Central memory CD8-positive, alpha-beta T cell (primary cell): ENCODE measurements around the gene ANKIB1.
"Not testable (repeated sequence)": the region's sequence is repeated elsewhere in the genome, so short reads cannot be mapped to it uniquely, and the experiment has no call there.

Experiments
- ATAC-seq: fragments of 150-1000 bp; cut with Tn5 transposase; replicated peaks from 2 replicates; pipeline ENCODE4 v1.10.0; 2022; ENCODE audit warnings: mild to moderate bottlenecking, moderate FRiP score, moderate number of reproducible peaks; ENCODE audit not compliant: poor library complexity, severe bottlenecking; ENCODE audit errors: extremely low read depth
- DNase-seq, 2 donors: peaks; one replicate each; pipeline ENCODE4 v3.0.0; 2021; ENCODE audit warnings: low spot score in 2 of 2
- H3K27ac Mint-ChIP-seq: one replicate; pipeline ENCODE4 v1.8.0; 2022; ENCODE audit warnings: low read depth, mild to moderate bottlenecking, moderate library complexity, mixed read lengths
- H3K27me3 Mint-ChIP-seq: one replicate; pipeline ENCODE4 v1.8.0; 2022; ENCODE audit warnings: mixed read lengths
- H3K36me3 Mint-ChIP-seq: one replicate; pipeline ENCODE4 v1.8.0; 2022; ENCODE audit warnings: mild to moderate bottlenecking, moderate library complexity, mixed read lengths; ENCODE audit not compliant: insufficient read depth
- H3K4me1 Mint-ChIP-seq: one replicate; pipeline ENCODE4 v1.8.0; 2022; ENCODE audit warnings: mixed read lengths
- H3K4me3 Mint-ChIP-seq: one replicate; pipeline ENCODE4 v1.8.0; 2022; ENCODE audit warnings: mild to moderate bottlenecking, moderate library complexity, mixed read lengths
- H3K9me3 Mint-ChIP-seq: one replicate; pipeline ENCODE4 v1.8.0; 2022; ENCODE audit warnings: mixed read lengths

ANKIB1 gene

DNA sequence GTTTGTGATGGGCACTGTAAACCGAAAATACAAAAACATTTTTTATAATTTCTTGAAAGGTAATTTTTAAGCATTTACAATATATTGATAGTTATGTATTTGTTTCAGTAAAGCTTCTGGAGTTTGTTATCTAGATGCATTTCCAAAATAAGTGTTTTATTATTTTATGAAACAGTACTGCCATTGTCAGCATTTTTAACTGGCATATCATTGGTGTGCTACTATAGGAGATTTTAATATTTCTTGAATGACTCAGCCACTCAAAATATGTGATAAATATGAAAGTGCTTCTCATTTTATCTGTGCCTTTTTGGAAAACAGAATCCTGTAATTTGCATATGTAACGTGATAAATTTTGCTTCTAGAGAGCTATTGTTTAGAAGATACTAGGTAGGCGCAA is 97.9 kb downstream of the ANKIB1 start:
- H3K36me3 Mint-ChIP-seq, result peaks cover 24% of the 10 kb centered on the region
- no peaks in the 10 kb centered on the region for H3K9me3 Mint-ChIP-seq

DNA sequence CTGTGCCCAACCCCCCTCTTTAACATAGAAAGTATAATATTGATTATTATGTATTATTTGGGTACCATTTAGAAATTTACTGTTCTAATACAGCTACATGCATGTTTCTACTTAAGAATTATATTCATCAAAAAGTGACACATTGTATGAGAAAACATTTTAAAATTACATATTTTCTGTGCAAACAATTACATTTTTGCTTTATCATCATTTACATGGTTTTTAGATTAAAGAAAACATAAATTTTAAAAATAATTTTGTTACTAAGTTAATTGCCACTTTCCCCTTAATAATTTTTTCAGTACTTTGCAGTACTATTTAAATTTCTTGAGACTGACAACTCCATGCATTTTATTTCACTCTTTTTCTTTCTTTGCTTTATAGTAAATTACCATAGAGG is 106.2 kb downstream of the ANKIB1 start:
- ATAC-seq (no peak), DNase-seq (no peak)
- H3K4me3 Mint-ChIP-seq, result no peak overlapping the region
- peaks cover 34% of the 10 kb centered on the region for H3K36me3 Mint-ChIP-seq
- H3K4me1 Mint-ChIP-seq, result no peaks in the 10 kb centered on the region
- H3K27ac Mint-ChIP-seq, result no peak overlapping the region
- no peaks in the 10 kb centered on the region for H3K27me3 Mint-ChIP-seq
- no peaks in the 10 kb centered on the region for H3K9me3 Mint-ChIP-seq

More for the DNA sequence above, 97.9 kb downstream of the ANKIB1 start:
- no peaks in the 10 kb centered on the region for H3K27me3 Mint-ChIP-seq
- no peak for DNase-seq
- H3K27ac Mint-ChIP-seq, result no peak overlapping the region
- no peak for ATAC-seq
- no peak overlapping the region for H3K4me3 Mint-ChIP-seq
- H3K4me1 Mint-ChIP-seq, result no peaks in the 10 kb centered on the region

DNA sequence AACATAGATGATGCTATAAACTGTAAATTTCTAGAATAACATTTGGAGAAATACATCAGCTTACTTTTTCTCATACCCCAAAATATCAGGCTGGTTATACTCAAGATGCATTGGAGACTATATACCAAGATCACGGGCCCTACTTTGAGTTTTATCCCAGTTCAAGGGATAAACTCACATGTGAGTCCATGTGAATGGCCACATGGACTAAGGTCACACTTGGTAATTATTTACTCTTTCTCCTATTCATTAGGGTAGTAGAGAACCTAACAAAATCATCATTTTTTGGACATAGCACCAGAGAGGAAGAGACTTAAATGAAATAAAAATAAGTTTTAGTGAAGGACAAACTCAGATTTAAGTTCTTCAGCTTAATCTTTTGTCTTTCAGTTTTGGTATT is 108.4 kb downstream of the ANKIB1 start:
- no peak overlapping the region for H3K27ac Mint-ChIP-seq
- H3K36me3 Mint-ChIP-seq, result peaks cover 36% of the 10 kb centered on the region

DNA sequence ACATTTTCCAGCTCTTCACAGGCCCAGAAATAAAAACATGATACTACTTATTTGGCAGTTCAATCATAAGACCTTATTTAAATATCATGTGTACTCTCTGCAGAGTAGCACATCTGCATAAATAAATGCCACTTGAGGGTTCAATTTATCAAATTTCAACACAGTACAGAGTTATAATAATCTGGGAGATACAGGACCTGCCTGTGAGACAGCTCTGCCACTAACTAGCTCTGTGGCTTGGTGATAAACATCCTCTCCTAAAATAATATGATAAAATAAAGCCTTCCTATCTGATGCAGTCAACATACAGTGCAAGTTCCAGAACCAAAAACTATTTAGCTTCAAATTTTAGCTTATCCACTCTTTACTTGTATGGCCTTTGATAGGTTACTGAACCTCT is 110.6 kb downstream of the ANKIB1 start:
- H3K4me3 Mint-ChIP-seq, result no peak overlapping the region
- peaks cover 31% of the 10 kb centered on the region for H3K36me3 Mint-ChIP-seq
- H3K27ac Mint-ChIP-seq, result no peak overlapping the region
- no peaks in the 10 kb centered on the region for H3K27me3 Mint-ChIP-seq
- no peaks in the 10 kb centered on the region for H3K4me1 Mint-ChIP-seq
- ATAC-seq (no peak), DNase-seq (no peak)
- no peaks in the 10 kb centered on the region for H3K9me3 Mint-ChIP-seq

More for the DNA sequence above, 108.4 kb downstream of the ANKIB1 start:
- H3K27me3 Mint-ChIP-seq, result no peaks in the 10 kb centered on the region
- no peak for DNase-seq
- no peak overlapping the region for H3K4me3 Mint-ChIP-seq
- no peaks in the 10 kb centered on the region for H3K4me1 Mint-ChIP-seq
- H3K9me3 Mint-ChIP-seq, result no peaks in the 10 kb centered on the region
- ATAC-seq, result no peak

DNA sequence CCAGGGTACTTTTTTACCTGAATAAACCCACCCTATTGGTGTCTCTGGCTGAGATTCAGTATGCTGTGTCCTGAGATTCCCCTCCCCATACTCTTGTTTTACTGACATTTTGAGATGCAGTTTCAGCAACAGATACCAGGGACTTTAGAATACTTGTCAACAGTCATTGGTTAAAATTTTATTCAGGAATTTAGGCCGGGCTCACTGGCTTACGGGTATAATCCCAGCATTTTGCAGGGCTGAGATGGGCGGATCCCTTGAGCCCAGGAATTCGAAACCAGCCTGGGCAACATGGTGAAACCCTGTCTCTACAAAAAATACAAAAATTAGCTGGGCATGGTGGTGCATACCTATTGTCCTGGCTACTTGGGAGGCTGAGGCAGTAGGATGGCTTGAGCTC is 111.5 kb downstream of the ANKIB1 start:
- Mint-ChIP-seq H3K4me3 (no peak overlapping the region), H3K4me1 (no peaks in the 10 kb centered on the region), H3K27me3 (no peaks in the 10 kb centered on the region), H3K36me3 (peaks cover 31% of the 10 kb centered on the region), H3K27ac (no peak overlapping the region), H3K9me3 (no peaks in the 10 kb centered on the region)
- DNase-seq, result no peak
- ATAC-seq, result no peak

DNA sequence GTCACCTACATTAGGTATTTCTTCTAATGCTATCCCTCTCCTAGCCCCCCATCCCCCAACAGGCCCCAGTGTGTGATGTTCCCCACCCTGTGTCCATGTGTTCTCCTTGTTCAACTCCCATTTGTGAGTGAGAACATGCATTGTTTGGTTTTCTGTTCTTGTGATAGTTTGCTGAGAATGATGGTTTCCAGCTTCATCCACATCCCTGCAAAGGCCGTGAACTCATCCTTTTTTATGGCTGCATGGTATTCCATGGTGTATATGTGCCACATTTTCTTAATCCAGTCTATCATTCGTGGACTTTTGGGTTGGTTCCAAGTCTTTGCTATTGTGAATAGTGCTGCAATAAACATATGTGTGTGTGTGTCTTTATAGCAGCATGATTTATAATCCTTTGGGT is 113.4 kb downstream of the ANKIB1 start:
- H3K4me1 Mint-ChIP-seq, H3K4me3 Mint-ChIP-seq, H3K27ac Mint-ChIP-seq, ATAC-seq, H3K27me3 Mint-ChIP-seq, DNase-seq, H3K9me3 Mint-ChIP-seq: not testable (repeated sequence)
- peaks cover 30% of the 10 kb centered on the region for H3K36me3 Mint-ChIP-seq

DNA sequence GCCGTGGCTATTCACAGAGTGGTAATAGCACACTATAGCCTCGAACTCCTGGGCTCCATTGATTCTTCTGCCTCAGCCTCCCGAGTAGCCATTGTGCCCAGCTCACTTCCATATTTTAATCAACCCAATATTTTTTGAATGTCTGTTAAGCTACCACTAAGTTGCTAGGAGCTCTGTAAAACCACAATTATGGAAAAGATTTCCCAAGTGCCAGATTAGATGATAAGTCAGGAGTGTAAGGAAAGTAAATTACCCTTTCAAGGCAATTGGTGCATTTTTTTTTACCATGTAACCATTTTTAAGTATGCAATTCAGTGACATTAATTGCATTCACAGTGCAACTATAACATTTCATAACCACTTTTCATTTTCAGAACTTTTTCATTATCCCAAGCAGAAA is 114.0 kb downstream of the ANKIB1 start:
- H3K4me1 Mint-ChIP-seq, result no peaks in the 10 kb centered on the region
- DNase-seq (no peak), ATAC-seq (no peak)
- peaks cover 27% of the 10 kb centered on the region for H3K36me3 Mint-ChIP-seq
- H3K9me3 Mint-ChIP-seq, result no peaks in the 10 kb centered on the region
- H3K27ac Mint-ChIP-seq, result no peak overlapping the region
- H3K27me3 Mint-ChIP-seq, result no peaks in the 10 kb centered on the region
- H3K4me3 Mint-ChIP-seq, result no peak overlapping the region

DNA sequence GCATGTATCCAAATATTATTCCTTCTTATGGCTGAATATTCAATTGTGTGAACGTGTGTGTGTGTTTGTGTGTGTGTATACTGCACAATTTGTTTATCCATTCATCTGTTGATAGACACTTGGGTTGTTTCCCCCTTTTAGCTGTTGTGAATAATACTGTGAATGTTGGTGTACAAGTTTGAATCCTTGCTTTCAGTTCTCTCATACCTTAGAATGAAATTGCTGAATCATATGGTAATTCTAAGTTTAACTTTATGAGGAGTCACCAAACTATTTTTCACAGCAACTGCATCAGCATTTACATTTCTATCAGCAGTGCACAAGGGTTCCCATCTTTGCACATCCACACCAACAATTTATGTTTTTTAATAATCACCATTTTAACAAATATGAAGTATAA is 114.6 kb downstream of the ANKIB1 start:
- ATAC-seq, result no peak
- no peak for DNase-seq
- peaks cover 21% of the 10 kb centered on the region for H3K36me3 Mint-ChIP-seq
- no peaks in the 10 kb centered on the region for H3K27me3 Mint-ChIP-seq
- H3K9me3 Mint-ChIP-seq, result no peaks in the 10 kb centered on the region
- no peak overlapping the region for H3K27ac Mint-ChIP-seq
- H3K4me3 Mint-ChIP-seq, result no peak overlapping the region
- no peaks in the 10 kb centered on the region for H3K4me1 Mint-ChIP-seq

DNA sequence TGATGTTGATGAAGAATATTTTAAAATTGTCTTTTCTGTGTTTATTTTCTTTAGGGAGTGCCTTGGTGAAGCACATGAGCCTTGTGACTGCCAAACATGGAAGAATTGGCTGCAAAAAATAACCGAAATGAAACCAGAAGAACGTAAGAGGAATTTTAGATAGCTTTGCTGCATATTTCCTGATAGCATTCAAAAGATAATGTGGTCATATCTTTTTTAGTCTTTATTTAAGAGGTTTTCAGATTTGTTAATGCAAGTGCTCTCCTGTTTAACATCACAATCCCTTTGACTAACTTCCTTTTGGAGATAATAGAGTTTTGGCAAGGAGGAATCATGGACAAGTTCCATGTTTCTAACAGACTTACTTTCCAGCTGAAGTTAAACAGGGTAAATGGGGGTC is 116.4 kb downstream of the ANKIB1 start:
- DNase-seq (no peak), ATAC-seq (no peak)
- H3K9me3 Mint-ChIP-seq, result no peaks in the 10 kb centered on the region
- H3K27me3 Mint-ChIP-seq, result no peaks in the 10 kb centered on the region
- H3K4me1 Mint-ChIP-seq, result no peaks in the 10 kb centered on the region
- no peak overlapping the region for H3K27ac Mint-ChIP-seq
- peaks cover 18% of the 10 kb centered on the region for H3K36me3 Mint-ChIP-seq
- H3K4me3 Mint-ChIP-seq, result no peak overlapping the region

DNA sequence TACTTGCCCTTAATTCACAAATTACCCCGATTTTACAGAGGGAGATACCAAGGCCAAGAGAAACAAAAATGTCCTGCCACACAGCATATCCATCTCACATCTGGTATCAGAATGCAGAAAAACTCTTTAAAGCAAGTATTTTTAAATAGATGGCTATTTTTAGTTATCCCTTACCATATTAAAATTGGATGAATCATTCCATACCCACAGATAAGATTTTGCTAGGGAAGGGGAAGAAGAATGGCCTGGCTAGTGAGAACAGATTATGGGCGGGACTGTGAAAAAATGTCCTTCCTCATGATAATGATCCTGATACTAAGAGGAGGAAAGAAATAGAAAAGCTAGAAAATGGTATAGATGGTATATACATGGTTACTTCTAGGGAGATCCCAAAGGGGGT is 121.0 kb downstream of the ANKIB1 start:
- Mint-ChIP-seq H3K4me3 (no peak overlapping the region), H3K27ac (peak overlapping the region; percentile 6)

DNA sequence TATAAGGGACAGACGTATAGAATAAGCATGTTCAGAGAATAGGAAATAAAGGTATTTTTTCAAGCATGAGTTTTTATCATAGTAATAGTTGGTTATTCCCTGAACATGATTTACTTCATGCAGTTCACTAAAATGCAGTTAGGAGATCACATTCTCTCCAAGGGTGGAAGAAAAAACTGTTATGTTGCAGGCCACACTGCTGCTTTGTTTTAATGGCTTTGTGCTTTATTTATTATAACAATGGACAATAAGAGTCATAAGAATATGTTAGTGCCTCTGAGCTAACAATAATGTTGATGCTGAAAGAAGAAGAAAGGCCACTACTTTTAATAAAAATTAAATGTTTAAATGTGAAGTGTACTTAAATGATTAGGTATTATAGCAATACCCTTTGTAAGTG is 123.0 kb downstream of the ANKIB1 start:
- no peak for ATAC-seq
- no peak overlapping the region for H3K27ac Mint-ChIP-seq

More for the DNA sequence above, 121.0 kb downstream of the ANKIB1 start:
- no peak for ATAC-seq
- H3K9me3 Mint-ChIP-seq, result no peaks in the 10 kb centered on the region
- H3K36me3 Mint-ChIP-seq, result peaks cover 11% of the 10 kb centered on the region
- no peaks in the 10 kb centered on the region for H3K4me1 Mint-ChIP-seq
- DNase-seq, result no peak
- no peaks in the 10 kb centered on the region for H3K27me3 Mint-ChIP-seq

DNA sequence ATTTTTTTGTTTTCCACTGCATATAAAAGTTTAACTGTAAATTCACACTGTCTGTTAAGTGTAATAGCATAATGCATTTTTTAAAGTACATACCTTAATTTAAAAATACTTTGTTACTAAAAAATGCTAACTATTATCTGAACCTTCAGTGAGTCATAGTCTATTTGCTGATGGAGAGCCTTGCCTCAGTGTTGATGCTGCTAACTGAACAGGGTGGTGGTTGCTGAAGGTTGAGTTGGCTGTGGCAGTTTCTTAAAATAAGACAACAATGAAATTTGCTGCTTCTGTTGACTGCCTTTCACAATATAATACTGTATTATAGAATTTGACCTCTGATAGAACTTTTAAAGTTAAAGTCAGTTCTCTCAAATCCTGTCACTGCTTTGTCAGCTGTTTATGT is 129.2 kb downstream of the ANKIB1 start:
- Mint-ChIP-seq H3K9me3 (no peaks in the 10 kb centered on the region), H3K36me3 (peaks cover 13% of the 10 kb centered on the region), H3K4me3 (no peak overlapping the region), H3K27ac (no peak overlapping the region), H3K27me3 (no peaks in the 10 kb centered on the region), H3K4me1 (no peaks in the 10 kb centered on the region)
- ATAC-seq, result no peak
- no peak for DNase-seq

More for the DNA sequence above, 123.0 kb downstream of the ANKIB1 start:
- H3K36me3 Mint-ChIP-seq, result peaks cover 7% of the 10 kb centered on the region
- no peak for DNase-seq
- H3K9me3 Mint-ChIP-seq, result no peaks in the 10 kb centered on the region
- no peaks in the 10 kb centered on the region for H3K27me3 Mint-ChIP-seq
- no peaks in the 10 kb centered on the region for H3K4me1 Mint-ChIP-seq
- no peak overlapping the region for H3K4me3 Mint-ChIP-seq

DNA sequence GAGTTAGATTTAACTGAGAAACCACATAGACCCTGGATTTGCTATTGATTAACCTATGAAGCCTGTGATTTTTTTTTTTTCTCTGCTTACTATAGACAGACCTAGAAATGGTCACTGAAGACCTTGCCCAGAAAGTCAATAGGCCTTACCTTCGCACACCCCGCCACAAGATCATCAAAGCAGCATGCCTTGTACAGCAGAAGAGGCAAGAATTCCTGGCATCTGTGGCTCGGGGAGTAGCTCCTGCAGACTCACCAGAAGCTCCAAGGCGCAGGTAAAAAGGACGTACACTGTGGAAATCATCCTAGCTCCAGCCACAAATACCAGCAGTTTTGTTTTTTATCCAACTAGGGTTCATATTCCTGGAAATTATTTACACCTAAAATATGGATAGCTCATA is 145.3 kb downstream of the ANKIB1 start:
- Mint-ChIP-seq H3K27ac (no peak overlapping the region), H3K36me3 (peaks cover 14% of the 10 kb centered on the region), H3K4me3 (no peak overlapping the region), H3K9me3 (no peaks in the 10 kb centered on the region), H3K4me1 (no peaks in the 10 kb centered on the region), H3K27me3 (no peaks in the 10 kb centered on the region)
- no peak for DNase-seq
- no peak for ATAC-seq

DNA sequence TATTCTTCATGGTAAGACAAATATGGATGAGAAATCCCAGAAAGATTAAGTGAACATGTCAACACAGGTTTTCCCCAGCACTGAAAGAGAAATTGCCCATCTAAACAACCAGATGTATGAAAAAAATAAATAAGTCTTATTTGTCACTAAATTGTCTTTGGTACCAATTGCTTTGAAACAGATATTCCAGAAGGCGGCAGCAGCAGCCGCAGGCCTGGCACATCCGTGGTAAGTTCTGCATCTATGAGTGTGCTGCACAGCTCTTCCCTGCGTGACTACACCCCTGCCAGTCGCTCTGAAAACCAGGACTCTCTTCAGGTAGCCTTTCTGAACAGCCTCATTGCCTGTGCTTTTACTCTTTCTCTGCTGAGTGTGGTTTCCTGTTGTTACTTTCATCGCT is 151.8 kb downstream of the ANKIB1 start:
- no peaks in the 10 kb centered on the region for H3K9me3 Mint-ChIP-seq
- H3K36me3 Mint-ChIP-seq, result peaks cover 21% of the 10 kb centered on the region
- H3K4me1 Mint-ChIP-seq, result no peaks in the 10 kb centered on the region
- no peak overlapping the region for H3K4me3 Mint-ChIP-seq
- no peak overlapping the region for H3K27ac Mint-ChIP-seq
- H3K27me3 Mint-ChIP-seq, result no peaks in the 10 kb centered on the region
- no peak for DNase-seq
- ATAC-seq, result no peak
